SU-DHL-6 (cell line): ENCODE data around the gene ITIH5.

Experiments
- EZH2phosphoT487 ChIP-seq: fragments of 200-600 bp; sonication (generic), shearing (Covaris generic); conservative IDR thresholded peaks from 2 replicates; pipeline ENCODE4 v1.6.1; 2018; ENCODE audit warnings: mild to moderate bottlenecking, antibody characterized with exemption, low read length, moderate library complexity, mixed read lengths
- TF ChIP-seq, protein P1 (sequence below): fragments of 200-600 bp; sonication (generic); IDR thresholded peaks from one replicate; pipeline ENCODE4 v1.5.1; 2017; ENCODE audit warnings: antibody characterized with exemption, mild to moderate bottlenecking, low read length, moderate library complexity; ENCODE audit not compliant: insufficient read depth, poor library complexity, severe bottlenecking

DNA sequence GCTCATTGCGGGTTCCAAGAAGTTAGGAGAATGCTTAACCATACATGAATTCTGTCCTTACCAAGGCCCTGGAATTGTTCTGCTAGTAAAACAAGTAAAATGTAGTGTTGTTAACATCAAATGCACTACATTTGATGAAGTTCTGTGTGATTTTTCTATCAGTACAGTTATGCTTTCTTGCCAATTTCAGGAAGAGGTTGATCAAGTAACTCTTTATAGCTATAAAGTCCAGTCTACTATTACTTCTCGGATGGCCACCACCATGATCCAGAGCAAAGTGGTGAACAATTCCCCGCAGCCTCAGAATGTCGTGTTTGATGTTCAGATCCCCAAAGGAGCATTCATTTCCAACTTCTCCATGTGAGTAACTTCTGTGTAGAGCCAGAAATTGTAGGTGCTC lies 42.1 kb upstream of the ITIH5 start:
- TF ChIP-seq, protein P1, sequence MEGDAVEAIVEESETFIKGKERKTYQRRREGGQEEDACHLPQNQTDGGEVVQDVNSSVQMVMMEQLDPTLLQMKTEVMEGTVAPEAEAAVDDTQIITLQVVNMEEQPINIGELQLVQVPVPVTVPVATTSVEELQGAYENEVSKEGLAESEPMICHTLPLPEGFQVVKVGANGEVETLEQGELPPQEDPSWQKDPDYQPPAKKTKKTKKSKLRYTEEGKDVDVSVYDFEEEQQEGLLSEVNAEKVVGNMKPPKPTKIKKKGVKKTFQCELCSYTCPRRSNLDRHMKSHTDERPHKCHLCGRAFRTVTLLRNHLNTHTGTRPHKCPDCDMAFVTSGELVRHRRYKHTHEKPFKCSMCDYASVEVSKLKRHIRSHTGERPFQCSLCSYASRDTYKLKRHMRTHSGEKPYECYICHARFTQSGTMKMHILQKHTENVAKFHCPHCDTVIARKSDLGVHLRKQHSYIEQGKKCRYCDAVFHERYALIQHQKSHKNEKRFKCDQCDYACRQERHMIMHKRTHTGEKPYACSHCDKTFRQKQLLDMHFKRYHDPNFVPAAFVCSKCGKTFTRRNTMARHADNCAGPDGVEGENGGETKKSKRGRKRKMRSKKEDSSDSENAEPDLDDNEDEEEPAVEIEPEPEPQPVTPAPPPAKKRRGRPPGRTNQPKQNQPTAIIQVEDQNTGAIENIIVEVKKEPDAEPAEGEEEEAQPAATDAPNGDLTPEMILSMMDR = no peak
- TF ChIP-seq EZH2phosphoT487 = 0 out of 2 replicates have a peak, but pooled peaks have one; percentile 50
